Gastrocnemius medialis (tissue), 4 donors: ENCODE results near the gene SCAANT1. TPM values are rescaled to one million over a fixed set of nuclear protein-coding genes. Genes with fewer than 3 reads are reported as not detected.

Experiments used
- ATAC-seq, 2 donors: fragments of 150-250 bp; one replicate each; pipeline ENCODE4 v1.9.1; 2016
- DNase-seq, 2 donors: peaks; one replicate each; pipeline ENCODE4 v3.0.0-alpha.2; 2019
- H3K27ac ChIP-seq, 4 donors: fragments of 200-600 bp; sonication (generic); 1 replicate in 1 of 4; 2 replicates in 3 of 4; pipeline ENCODE4 v1.5.1; 2016 to 2018; ENCODE audit warnings: mild to moderate bottlenecking in 2 of 4, moderate library complexity in 1 of 4
- H3K27me3 ChIP-seq, 3 donors: fragments of 200-600 bp; sonication (generic) in 2 of 3; 1 replicate in 1 of 3; 2 replicates in 2 of 3; pipeline versions ENCODE4 v1.5.1 to v1.6.0; 2016 to 2019; ENCODE audit warnings: mild to moderate bottlenecking in 1 of 3, moderate library complexity in 1 of 3
- H3K36me3 ChIP-seq, 2 donors: fragments of 200-600 bp; sonication (generic) in 1 of 2; one replicate each; pipeline ENCODE4 v1.5.1; 2017 to 2018
- H3K4me1 ChIP-seq, 2 donors: fragments of 200-600 bp; sonication (generic) in 1 of 2; one replicate each; pipeline ENCODE4 v1.5.1; 2016 to 2017; ENCODE audit warnings: mild to moderate bottlenecking in 2 of 2
- H3K4me3 ChIP-seq, 4 donors: fragments of 200-600 bp; sonication (generic) in 3 of 4; 1 replicate in 1 of 4; 2 replicates in 3 of 4; pipeline ENCODE4 v1.5.1; 2016 to 2019; ENCODE audit warnings: mild to moderate bottlenecking in 2 of 4
- H3K9me3 ChIP-seq, 3 donors: fragments of 200-600 bp; sonication (generic) in 2 of 3; 1 replicate in 1 of 3; 2 replicates in 2 of 3; pipeline ENCODE4 v1.5.1; 2016 to 2019
- POLR2A ChIP-seq, 2 donors: fragments of 450-650 bp; IDR thresholded peaks; one replicate each; pipeline ENCODE4 v1.6.1; 2017; ENCODE audit warnings: antibody characterized with exemption in 2 of 2, mild to moderate bottlenecking in 2 of 2, moderate library complexity in 2 of 2
- in situ Hi-C, 4 donors: fragments of 200-750 bp; cut with MboI; loops; one replicate each; pipeline versions ENCODE4 v1.15.0 to v1.8.0; 2017; ENCODE audit warnings: low sequenced_read_pairs in 4 of 4
- intact Hi-C: fragments of 100-400 bp; cut with DNase I; formaldehyde crosslinking; loops from one replicate; pipeline ENCODE4 v1.15.1; 2023; ENCODE audit warnings: low total_unique reads
- total RNA-seq, 4 donors: library from RNA; depleted of rRNA; stranded (reverse); fragments of >200 nt; gene quantifications; one replicate each; pipeline versions ENCODE4 v1.1.0 to v1.2.3, GENCODE V29; 2016
- TF ChIP-seq, protein P1 (sequence below), 5 experiments: fragments of 450-650 bp in 3 of 5; fragments of 200-600 bp in 2 of 5; sonication (generic) in 2 of 5; IDR thresholded peaks in 4 of 5; conservative IDR thresholded peaks in 1 of 5; 1 replicate in 4 of 5; 2 replicates in 1 of 5; pipeline ENCODE4 v1.5.1; 2016 to 2019; ENCODE audit warnings: antibody characterized with exemption in 5 of 5, mild to moderate bottlenecking in 3 of 5, moderate library complexity in 3 of 5

SCAANT1 gene
- total RNA-seq, 4 donors from 2014 or later: not detected

- no peak overlapping the region for H3K4me3 ChIP-seq
- no peaks in the 10 kb centered on the region for H3K9me3 ChIP-seq
- in situ Hi-C loops (no loop called here), intact Hi-C loops (no loop called here)
- H3K27ac ChIP-seq: no peak overlapping the region
- peaks cover 26 to 27% of the 10 kb centered on the region in 2 donors for H3K4me1 ChIP-seq
- peaks cover 0 to 10% of the 10 kb centered on the region in 2 donors for H3K36me3 ChIP-seq
- no peaks in the 10 kb centered on the region for H3K27me3 ChIP-seq
- TF ChIP-seq, protein P1, sequence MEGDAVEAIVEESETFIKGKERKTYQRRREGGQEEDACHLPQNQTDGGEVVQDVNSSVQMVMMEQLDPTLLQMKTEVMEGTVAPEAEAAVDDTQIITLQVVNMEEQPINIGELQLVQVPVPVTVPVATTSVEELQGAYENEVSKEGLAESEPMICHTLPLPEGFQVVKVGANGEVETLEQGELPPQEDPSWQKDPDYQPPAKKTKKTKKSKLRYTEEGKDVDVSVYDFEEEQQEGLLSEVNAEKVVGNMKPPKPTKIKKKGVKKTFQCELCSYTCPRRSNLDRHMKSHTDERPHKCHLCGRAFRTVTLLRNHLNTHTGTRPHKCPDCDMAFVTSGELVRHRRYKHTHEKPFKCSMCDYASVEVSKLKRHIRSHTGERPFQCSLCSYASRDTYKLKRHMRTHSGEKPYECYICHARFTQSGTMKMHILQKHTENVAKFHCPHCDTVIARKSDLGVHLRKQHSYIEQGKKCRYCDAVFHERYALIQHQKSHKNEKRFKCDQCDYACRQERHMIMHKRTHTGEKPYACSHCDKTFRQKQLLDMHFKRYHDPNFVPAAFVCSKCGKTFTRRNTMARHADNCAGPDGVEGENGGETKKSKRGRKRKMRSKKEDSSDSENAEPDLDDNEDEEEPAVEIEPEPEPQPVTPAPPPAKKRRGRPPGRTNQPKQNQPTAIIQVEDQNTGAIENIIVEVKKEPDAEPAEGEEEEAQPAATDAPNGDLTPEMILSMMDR (IDR thresholded peaks at IDR 0.05 in 4 of 5, conservative IDR thresholded peaks at IDR 0.05 in 1 of 5): no peak
- ATAC-seq (no peak), DNase-seq (no peak)
These were observed 38.5 kb upstream of the SCAANT1 start for GRCh38 chr3:63950698-63951097.

GRCh38 chr3:63949005-63949404 is 36.8 kb upstream of the SCAANT1 start:
- Histone ChIP-seq H3K27ac (no peak overlapping the region), H3K27me3 (no peaks in the 10 kb centered on the region), H3K9me3 (no peaks in the 10 kb centered on the region), H3K36me3 (peaks cover 0 to 10% of the 10 kb centered on the region in 2 donors), H3K4me1 (peaks cover 30 to 35% of the 10 kb centered on the region in 2 donors), H3K4me3 (no peak overlapping the region)
- no peak for ATAC-seq
- in situ Hi-C loops: no loop called here
- TF ChIP-seq POLR2A (IDR thresholded peaks at IDR 0.05): no peak
- TF ChIP-seq, protein P1 (IDR thresholded peaks at IDR 0.05 in 4 of 5, conservative IDR thresholded peaks at IDR 0.05 in 1 of 5): no peak
- no peak for DNase-seq
- intact Hi-C loops: no loop called here

- TF ChIP-seq, protein P1 (IDR thresholded peaks at IDR 0.05 in 4 of 5, conservative IDR thresholded peaks at IDR 0.05 in 1 of 5): no peak
- TF ChIP-seq POLR2A (IDR thresholded peaks at IDR 0.05): no peak
- Histone ChIP-seq H3K27ac (no peak overlapping the region), H3K9me3 (no peaks in the 10 kb centered on the region), H3K4me3 (no peak overlapping the region), H3K4me1 (peaks cover 33 to 39% of the 10 kb centered on the region in 2 donors), H3K36me3 (no peaks in the 10 kb centered on the region), H3K27me3 (no peaks in the 10 kb centered on the region)
- no peak for DNase-seq
- in situ Hi-C loops: no loop called here
- ATAC-seq: no peak
- intact Hi-C loops: no loop called here
These were observed 35.4 kb upstream of the SCAANT1 start for GRCh38 chr3:63947594-63947993.

DNA sequence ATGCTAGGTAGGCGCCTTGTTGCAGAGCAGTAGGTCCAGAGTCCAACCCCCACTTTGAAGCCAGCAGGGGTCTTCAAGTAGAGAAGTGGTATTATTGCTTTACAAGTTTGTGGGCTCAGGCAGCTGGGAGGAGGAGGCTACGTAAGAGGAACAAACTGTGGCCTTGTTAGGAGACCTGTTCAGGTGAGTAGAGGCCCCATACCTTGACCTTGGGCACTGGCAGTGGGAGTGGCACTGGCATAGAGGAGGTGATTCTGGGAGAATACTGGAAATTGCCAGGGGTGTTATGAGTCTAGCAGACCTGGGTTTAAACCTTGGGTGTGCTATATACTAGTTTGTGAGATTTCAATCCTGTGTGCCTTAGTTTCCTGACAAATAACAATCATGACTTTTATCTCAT is 34.6 kb upstream of the SCAANT1 start:
- DNase-seq (no peak), ATAC-seq (no peak)
- Histone ChIP-seq H3K27me3 (no peaks in the 10 kb centered on the region), H3K9me3 (no peaks in the 10 kb centered on the region), H3K4me3 (no peak overlapping the region), H3K4me1 (peaks cover 41 to 44% of the 10 kb centered on the region in 2 donors), H3K36me3 (no peaks in the 10 kb centered on the region), H3K27ac (no peak overlapping the region)
- no peak for TF ChIP-seq POLR2A (IDR thresholded peaks at IDR 0.05)
- TF ChIP-seq, protein P1 (IDR thresholded peaks at IDR 0.05 in 4 of 5, conservative IDR thresholded peaks at IDR 0.05 in 1 of 5): no peak
- in situ Hi-C loops (no loop called here), intact Hi-C loops (no loop called here)

GRCh38 chr3:63945558-63946096 is 33.4 kb upstream of the SCAANT1 start:
- intact Hi-C loops (no loop called here), in situ Hi-C loops (no loop called here)
- ATAC-seq (no peak), DNase-seq (no peak)
- Histone ChIP-seq H3K27ac (no peak overlapping the region), H3K27me3 (no peaks in the 10 kb centered on the region), H3K4me3 (no peak overlapping the region), H3K9me3 (no peaks in the 10 kb centered on the region), H3K4me1 (peaks cover 37 to 43% of the 10 kb centered on the region in 2 donors), H3K36me3 (no peaks in the 10 kb centered on the region)
- TF ChIP-seq, protein P1 (IDR thresholded peaks at IDR 0.05 in 4 of 5, conservative IDR thresholded peaks at IDR 0.05 in 1 of 5): no peak
- no peak for TF ChIP-seq POLR2A (IDR thresholded peaks at IDR 0.05)
